AG04449 (cell line): ENCODE measurements around the gene SPATA19.

Experiments
- CTCF ChIA-PET: fragments of 350-600 bp; formaldehyde crosslinking; extraction: SDS; loops from one replicate; lab custom pipeline; 2021; ENCODE audit warnings: antibody characterized with exemption; lab: Yijun Ruan, JAX
- POLR2A ChIA-PET: fragments of 400-600, 350-600 bp; formaldehyde crosslinking; extraction: SDS; loops from one replicate; lab custom pipeline; 2020; ENCODE audit warnings: antibody characterized with exemption, inconsistent platforms; lab: Yijun Ruan, JAX
- DNase-seq: peaks from one replicate; pipeline ENCODE4 v3.0.0-alpha.2; 2010; ENCODE audit warnings: low read depth, low spot score
- H3K4me3 ChIP-seq: 2 replicates; pipeline ENCODE4 v1.5.1; 2011; ENCODE audit warnings: low read depth, mild to moderate bottlenecking, control low read depth, low read length
- TF ChIP-seq, protein P1 (sequence below): IDR thresholded peaks from one replicate; pipeline ENCODE4 v1.5.1; 2011; ENCODE audit warnings: mild to moderate bottlenecking, moderate library complexity, low read length, control low read depth, inconsistent platforms; ENCODE audit not compliant: insufficient read depth; ENCODE audit errors: missing control alignments

Gene SPATA19

DNA sequence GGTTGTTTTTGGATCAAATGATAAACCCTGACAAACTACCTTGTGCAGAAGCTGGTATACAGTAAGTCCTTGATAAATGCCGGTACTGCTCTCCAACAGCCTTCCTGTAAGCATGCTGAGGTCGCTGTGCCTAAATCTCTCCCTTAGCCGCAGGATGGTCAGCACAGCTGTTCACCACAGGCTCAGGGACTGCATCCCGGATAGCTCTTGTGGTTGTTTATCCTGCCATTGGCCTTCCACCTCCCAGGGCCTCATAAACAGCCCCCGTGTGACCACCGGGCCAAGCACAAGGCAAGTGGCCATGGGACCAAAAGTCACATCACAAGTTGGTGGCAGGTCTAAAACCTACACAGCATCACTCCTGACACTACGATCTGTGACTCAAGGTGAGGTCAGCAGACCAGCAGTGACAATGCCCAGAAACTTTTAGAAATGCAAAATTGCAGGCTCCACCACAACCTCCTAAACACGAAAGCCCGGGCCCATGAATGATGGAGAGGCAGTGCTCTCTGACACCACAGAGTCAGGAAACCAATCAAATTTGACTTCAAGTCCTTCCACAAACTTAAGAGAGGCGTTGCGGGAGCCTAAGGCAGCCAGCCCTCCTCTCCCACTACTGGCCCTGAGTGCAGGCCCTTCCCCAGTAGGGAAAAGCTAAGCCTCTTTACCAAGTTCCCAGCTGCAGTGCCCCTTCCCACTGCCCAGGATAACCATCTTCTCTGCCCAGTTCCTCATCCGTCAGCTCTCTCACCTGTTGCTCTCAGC, 3.9 kb downstream of the SPATA19 start:
- TF ChIP-seq, protein P1, sequence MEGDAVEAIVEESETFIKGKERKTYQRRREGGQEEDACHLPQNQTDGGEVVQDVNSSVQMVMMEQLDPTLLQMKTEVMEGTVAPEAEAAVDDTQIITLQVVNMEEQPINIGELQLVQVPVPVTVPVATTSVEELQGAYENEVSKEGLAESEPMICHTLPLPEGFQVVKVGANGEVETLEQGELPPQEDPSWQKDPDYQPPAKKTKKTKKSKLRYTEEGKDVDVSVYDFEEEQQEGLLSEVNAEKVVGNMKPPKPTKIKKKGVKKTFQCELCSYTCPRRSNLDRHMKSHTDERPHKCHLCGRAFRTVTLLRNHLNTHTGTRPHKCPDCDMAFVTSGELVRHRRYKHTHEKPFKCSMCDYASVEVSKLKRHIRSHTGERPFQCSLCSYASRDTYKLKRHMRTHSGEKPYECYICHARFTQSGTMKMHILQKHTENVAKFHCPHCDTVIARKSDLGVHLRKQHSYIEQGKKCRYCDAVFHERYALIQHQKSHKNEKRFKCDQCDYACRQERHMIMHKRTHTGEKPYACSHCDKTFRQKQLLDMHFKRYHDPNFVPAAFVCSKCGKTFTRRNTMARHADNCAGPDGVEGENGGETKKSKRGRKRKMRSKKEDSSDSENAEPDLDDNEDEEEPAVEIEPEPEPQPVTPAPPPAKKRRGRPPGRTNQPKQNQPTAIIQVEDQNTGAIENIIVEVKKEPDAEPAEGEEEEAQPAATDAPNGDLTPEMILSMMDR, result no peak
- CTCF ChIA-PET, result interaction anchor here (1.4 kb wide), 1 partner anchor 707 kb away, joined by 3 read pairs; no protein-coding TSS in a partner anchor
- no peak for DNase-seq
- POLR2A ChIA-PET, result no interaction called here
- H3K4me3 ChIP-seq, result no peak overlapping the region

DNA sequence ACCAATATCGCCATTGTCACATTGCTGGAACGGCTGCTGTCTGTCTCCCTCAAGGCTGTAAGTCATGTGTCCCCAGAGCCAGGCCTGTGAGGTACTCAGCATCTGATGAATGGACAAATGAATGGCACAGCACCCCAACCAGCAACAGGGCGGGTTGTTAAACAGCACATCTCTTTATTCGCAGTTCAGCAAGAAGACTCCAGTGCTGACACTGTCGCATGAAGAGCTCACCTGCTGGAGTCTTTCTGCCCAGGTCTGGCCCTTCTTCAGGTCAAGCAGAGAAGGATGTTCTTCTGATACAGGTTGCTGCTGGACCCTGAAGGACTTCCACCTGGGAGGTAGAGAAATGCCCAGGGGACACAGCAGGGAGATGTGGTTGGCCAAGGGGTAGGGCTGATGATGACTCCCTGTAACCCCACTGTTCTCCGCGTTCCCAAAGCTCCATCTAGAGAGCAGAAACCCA, 4.8 kb downstream of the SPATA19 start:
- no peak overlapping the region for H3K4me3 ChIP-seq
- TF ChIP-seq, protein P1, result no peak
- ChIA-PET CTCF (interaction anchor here (0.9 kb wide), 1 partner anchor 753 kb away, joined by 3 read pairs; no protein-coding TSS in a partner anchor), POLR2A (no interaction called here)
- no peak for DNase-seq

DNA sequence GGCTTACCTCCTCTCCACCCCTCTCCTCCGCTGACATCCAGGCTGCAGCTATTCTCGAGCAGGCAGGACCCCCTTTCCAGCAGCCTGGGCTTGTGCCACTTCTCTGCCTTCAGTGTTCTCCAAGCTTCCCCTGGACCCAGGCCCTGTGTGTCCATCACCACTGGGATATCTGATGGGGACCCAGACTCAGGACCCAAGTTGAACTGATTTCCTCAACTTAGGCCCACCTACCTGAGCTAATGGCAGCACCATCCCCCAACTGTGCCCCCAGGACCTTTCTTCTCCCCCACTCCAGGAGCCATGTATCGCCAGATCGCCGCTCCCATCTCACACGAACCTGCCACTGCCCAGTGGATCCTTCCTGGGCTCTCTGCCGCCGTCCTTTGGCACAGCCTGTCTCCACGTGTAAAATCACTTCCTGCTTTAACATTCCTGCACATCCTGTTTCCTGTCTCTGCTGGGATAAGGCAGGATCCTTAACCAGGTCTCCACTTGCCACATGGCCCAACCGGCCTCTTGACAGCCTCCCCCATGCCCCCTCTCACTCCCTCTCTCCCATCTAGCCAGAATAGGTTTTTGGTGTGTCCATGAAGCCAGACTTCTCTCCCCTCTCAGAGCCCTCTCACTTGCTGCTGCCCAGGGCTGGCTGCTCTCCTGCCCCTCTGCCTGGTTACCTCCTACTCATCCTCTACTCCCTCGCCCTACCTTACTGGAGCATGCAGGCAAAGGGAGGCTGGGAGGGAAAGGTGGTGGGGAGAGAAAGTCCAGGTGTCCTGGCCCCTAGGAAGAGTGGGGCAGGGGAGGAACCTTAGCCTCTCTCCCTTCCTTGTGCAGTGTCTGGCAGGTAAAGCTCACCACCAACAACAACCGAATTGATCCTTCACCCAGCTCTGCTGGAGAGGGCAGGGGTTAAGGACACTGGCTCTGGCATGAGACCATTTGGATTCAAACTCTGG, 9.4 kb downstream of the SPATA19 start:
- TF ChIP-seq, protein P1, result no peak
- ChIA-PET POLR2A (no interaction called here), CTCF (interaction anchor here (1.2 to 6.4 kb wide), 6 partner anchors 691 to 759 kb away, joined by 3 to 68 read pairs (median 6); no protein-coding TSS in a partner anchor)
- DNase-seq, result no peak
- H3K4me3 ChIP-seq, result no peak overlapping the region

DNA sequence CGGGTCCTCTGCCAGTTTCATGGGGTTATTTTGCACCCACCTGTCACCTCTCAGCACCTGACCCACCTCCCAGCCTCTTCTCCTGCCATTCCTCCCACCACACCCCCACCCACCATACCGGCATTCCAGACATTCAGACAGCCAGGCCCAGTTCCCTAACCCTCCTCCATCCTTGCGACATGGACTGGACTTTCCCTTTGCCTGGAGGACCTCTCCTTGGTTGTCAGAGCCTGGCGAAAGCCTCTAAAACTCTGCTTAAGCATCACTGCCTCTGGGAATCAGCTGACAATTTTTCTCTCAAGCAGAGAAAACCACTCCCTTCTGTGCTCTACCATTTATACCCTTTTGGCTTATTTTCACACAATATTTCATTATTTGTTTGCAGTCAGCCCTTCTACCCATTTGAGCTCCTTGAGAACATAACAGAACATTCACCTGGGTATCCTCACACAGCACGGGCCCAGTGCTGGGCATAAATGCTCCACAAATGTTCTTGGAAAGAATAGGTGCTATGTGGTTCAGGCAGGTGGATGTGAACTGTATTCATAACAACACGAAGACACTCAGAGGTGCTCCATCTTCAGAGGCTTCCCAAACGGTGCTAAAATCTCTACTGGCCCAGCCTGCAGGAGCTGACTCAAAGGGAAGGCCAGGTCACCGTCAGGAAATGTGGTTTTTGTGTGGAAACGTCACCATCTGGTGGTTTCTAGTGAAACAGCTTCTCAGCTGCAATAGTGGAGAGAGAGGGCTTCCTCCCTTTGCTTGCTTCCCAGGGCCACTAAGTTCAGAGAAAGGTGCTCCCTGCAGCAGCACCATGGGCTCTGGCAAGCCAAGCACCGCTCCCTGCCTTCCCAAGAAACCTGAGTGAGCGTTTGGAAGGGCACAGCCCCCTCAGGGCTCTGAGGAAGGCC, 10.4 kb downstream of the SPATA19 start:
- H3K4me3 ChIP-seq, result no peak overlapping the region
- TF ChIP-seq, protein P1, result peak; percentile 48
- no peak for DNase-seq
- CTCF ChIA-PET, result interaction anchor here (1.2 to 6.4 kb wide), 5 partner anchors 690 to 758 kb away, joined by 3 to 68 read pairs (median 6); no protein-coding TSS in a partner anchor
- POLR2A ChIA-PET, result interaction anchor here (1.2 kb wide), 1 partner anchor 751 kb away, joined by 4 read pairs; no protein-coding TSS in a partner anchor

DNA sequence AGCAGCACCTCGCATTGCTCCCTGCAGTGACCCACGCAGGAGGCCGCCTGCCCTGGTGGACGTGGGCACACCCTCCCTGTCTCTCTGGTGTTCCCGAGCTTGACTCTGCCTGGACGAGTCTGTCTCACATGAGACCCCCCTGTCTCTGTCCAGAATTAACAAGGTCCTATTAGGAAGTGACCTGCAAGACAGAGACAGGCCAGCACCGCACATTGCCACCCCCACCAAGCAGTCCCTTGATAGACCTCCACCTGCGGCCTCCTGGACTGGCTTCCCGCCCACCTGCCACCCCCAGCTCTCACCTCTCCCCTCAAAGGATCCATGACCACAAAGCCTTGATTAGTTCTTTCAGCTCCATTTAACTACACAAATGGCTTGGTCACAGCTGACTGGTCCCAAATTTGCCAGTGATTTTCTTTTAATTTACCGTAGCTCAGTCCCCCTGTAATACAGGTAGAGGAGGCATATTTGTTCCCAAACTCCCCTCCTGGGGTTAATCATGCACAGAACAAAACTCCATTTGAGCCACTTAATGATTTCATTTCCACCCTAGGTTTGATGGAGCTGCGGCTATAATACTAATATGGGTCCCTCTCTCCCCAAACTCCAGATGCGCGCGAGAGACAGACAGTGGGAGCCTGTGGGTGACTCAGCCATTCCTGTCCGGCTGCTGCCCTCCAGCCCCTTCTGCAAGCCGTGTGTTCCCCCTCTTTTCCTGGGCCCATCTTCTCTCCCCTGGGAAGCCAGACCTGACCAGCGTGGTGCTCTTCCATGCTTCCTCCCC, 11.2 kb downstream of the SPATA19 start:
- no peak overlapping the region for H3K4me3 ChIP-seq
- POLR2A ChIA-PET, result interaction anchor here (1.2 kb wide), 1 partner anchor 751 kb away, joined by 4 read pairs; no protein-coding TSS in a partner anchor
- CTCF ChIA-PET, result interaction anchor here (1.2 to 6.4 kb wide), 5 partner anchors 690 to 757 kb away, joined by 3 to 68 read pairs (median 6); no protein-coding TSS in a partner anchor
- TF ChIP-seq, protein P1, result no peak
- no peak for DNase-seq
